ENCODE data around the gene ZNF883. TPM values are rescaled to one million over a fixed set of nuclear protein-coding genes. Genes with fewer than 3 reads are reported as not detected.

Gene ZNF883
- total RNA-seq, 4 donors from 2014 or later, result 0.84 to 2.4 (median 1.1) TPM

DNA sequence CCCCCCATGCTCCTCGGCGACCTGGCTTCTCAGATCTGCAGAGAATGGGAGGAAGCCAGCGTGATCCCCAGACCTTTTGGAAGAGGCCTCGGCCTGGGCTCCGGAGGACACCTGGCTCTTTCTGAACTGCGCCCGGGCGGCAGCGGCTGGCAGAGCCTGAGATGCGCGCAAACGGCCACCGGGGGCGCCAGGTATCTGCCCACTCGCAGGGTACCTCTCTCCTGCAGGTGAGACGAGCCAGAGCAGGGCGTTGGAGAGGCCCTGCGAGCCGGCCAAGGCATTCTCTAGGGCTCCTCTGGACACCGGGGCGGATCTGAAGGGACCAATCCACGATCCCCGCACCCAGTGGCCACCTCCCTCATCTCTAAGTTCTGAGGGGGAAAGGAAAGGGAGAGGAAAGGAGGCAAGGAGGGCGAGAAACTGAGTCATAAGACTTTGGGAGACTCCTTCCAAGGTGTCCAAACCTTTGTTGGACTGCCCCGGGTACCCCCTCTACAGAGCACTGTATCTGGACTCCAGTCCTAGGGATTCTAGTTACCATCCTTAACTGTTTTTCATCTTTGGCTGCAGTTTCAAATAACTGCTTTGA lies 66.3 kb downstream of the ZNF883 start:
- Histone ChIP-seq H3K4me1 (no peaks in the 10 kb centered on the region), H3K27me3 (no peaks in the 10 kb centered on the region), H3K36me3 (no peaks in the 10 kb centered on the region), H3K9me3 (peaks cover 0 to 39% (median 0%) of the 10 kb centered on the region in 4 donors), H3K4me3 (no peak overlapping the region), H3K27ac (no peak overlapping the region)
- 35 to 43% methylated on average over 14 to 25 of the region's 25 CpGs for WGBS, 2 donors
- TF ChIP-seq POLR2A (IDR thresholded peaks at IDR 0.05) (no peak), EP300 (IDR thresholded peaks at IDR 0.05) (no peak), CTCF (IDR thresholded peaks at IDR 0.05) (no peak)
- no peak for DNase-seq (ENCODE audit: low spot score in 2 of 2)

DNA sequence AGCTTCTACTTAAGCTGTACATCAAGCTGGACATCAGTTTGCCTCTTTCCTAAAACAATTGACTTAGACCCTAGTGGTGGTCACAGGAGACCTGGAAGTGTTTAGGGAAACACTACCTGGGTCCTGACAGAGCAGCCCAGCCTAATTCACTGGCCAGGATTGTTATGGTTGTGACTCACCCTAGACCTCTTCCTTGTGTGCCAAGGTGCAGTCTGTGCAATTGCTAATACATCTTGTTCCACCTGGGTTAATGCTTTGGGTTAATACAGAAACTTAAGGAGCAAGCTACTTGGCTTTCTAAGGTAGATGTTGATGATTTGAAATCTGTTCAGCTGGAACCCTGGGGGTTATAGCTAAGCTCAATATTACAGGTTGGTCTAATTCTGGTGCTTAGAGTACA lies 72.6 kb downstream of the ZNF883 start:
- Histone ChIP-seq H3K27ac (no peak overlapping the region), H3K36me3 (no peaks in the 10 kb centered on the region)

DNA sequence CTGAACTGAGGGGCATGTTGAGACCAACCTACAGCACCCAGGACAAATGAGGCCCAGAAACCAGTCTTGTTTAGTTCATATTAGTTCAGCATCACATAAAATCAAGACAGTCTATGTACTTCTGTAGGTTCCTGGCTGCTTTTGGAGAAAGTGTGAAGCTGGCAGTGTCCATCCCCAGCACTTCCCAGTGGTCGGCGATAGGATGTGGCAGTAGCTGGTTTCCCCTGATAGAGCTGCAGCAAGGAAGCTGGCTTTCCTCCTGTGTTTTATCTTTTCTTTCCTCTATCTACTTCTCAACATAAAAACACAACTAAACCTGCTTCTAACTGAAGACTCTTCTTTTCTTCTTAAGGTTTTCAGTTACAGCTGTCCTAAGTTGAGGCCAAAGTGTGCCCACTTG lies 78.3 kb downstream of the ZNF883 start:
- Histone ChIP-seq H3K36me3 (no peaks in the 10 kb centered on the region), H3K9me3 (peaks cover 0 to 3% (median 0%) of the 10 kb centered on the region in 4 donors), H3K27me3 (no peaks in the 10 kb centered on the region), H3K4me1 (no peaks in the 10 kb centered on the region), H3K4me3 (no peak overlapping the region), H3K27ac (no peak overlapping the region)
- no peak for DNase-seq (ENCODE audit: low spot score in 2 of 2)
- TF ChIP-seq POLR2A (IDR thresholded peaks at IDR 0.05) (no peak), EP300 (IDR thresholded peaks at IDR 0.05) (no peak), CTCF (IDR thresholded peaks at IDR 0.05) (no peak)
- 54 to 78% methylated on average over 2 of the region's 2 CpGs for WGBS, 2 donors

More for the DNA sequence above, 72.6 kb downstream of the ZNF883 start:
- Histone ChIP-seq H3K9me3 (peaks cover 0 to 3% (median 0%) of the 10 kb centered on the region in 4 donors), H3K27me3 (no peaks in the 10 kb centered on the region), H3K4me3 (no peak overlapping the region), H3K4me1 (no peaks in the 10 kb centered on the region)
- no peak for DNase-seq (ENCODE audit: low spot score in 2 of 2)
- no peak for TF ChIP-seq EP300 (IDR thresholded peaks at IDR 0.05)
- TF ChIP-seq CTCF (IDR thresholded peaks at IDR 0.05), result no peak
- TF ChIP-seq POLR2A (IDR thresholded peaks at IDR 0.05), result no peak

- Histone ChIP-seq H3K4me3 (no peak overlapping the region), H3K4me1 (no peaks in the 10 kb centered on the region), H3K9me3 (no peaks in the 10 kb centered on the region), H3K36me3 (no peaks in the 10 kb centered on the region), H3K27ac (no peak overlapping the region), H3K27me3 (no peaks in the 10 kb centered on the region)
- 37 to 39% methylated on average over 8 of the region's 8 CpGs for WGBS, 2 donors
- DNase-seq (ENCODE audit: low spot score in 2 of 2), result no peak
- TF ChIP-seq EP300 (IDR thresholded peaks at IDR 0.05) (no peak), CTCF (IDR thresholded peaks at IDR 0.05) (peak in 2 of 5 experiments; percentile 9 to 10), POLR2A (IDR thresholded peaks at IDR 0.05) (no peak)
Observed at GRCh38 chr9:112925058-112925641, 86.8 kb downstream of the ZNF883 start.

- no peaks in the 10 kb centered on the region for H3K36me3 ChIP-seq
- no peaks in the 10 kb centered on the region for H3K9me3 ChIP-seq
- DNase-seq (ENCODE audit: low spot score in 2 of 2), result no peak
- H3K27me3 ChIP-seq, result no peaks in the 10 kb centered on the region
- H3K27ac ChIP-seq, result no peak overlapping the region
- TF ChIP-seq POLR2A (IDR thresholded peaks at IDR 0.05) (no peak), CTCF (IDR thresholded peaks at IDR 0.05) (peak in 2 of 5 experiments; percentile 11 to 21), EP300 (IDR thresholded peaks at IDR 0.05) (no peak)
- no peak overlapping the region for H3K4me3 ChIP-seq
- no peaks in the 10 kb centered on the region for H3K4me1 ChIP-seq
- 30 to 34% methylated on average over 3 of the region's 3 CpGs for WGBS, 2 donors
Observed at GRCh38 chr9:112921549-112921948, 90.4 kb downstream of the ZNF883 start.
